SU-DHL-6 (cell line): ENCODE results near the gene GPR42.

Source experiments
- H2AFZ ChIP-seq: fragments of 200-600 bp; sonication (generic); 2 replicates; pipeline ENCODE4 v1.6.1; 2014; ENCODE audit warnings: low read depth, mild to moderate bottlenecking, moderate library complexity, mixed read lengths, antibody characterized with exemption, low read length; ENCODE audit not compliant: severe bottlenecking
- H3F3A ChIP-seq: fragments of 200-600 bp; shearing (Covaris generic); 2 replicates; pipeline ENCODE4 v1.6.0; 2016; ENCODE audit warnings: antibody characterized with exemption, mild to moderate bottlenecking; ENCODE audit not compliant: insufficient read depth
- H3K27ac ChIP-seq: fragments of 200-600 bp; sonication (generic); 2 replicates; pipeline ENCODE4 v1.5.1; 2016; ENCODE audit warnings: low read depth, mild to moderate bottlenecking, low read length, moderate library complexity, mixed read lengths
- H3K27me3 ChIP-seq: fragments of 200-600 bp; sonication (generic), shearing (Covaris generic); 2 replicates; pipeline ENCODE4 v1.6.0; 2014; ENCODE audit warnings: mild to moderate bottlenecking, low read length
- H3K36me3 ChIP-seq: fragments of 200-600 bp; sonication (generic); 2 replicates; pipeline ENCODE4 v1.6.1; 2014; ENCODE audit warnings: mild to moderate bottlenecking, low read length, mixed read lengths
- H3K4me2 ChIP-seq: fragments of 300-600, 200-600 bp; shearing (Covaris generic), sonication (generic); 2 replicates; pipeline ENCODE4 v1.6.0; 2014; ENCODE audit warnings: low read length, low read depth, mild to moderate bottlenecking; ENCODE audit not compliant: poor library complexity, severe bottlenecking
- H3K4me3 ChIP-seq: fragments of 200-600 bp; sonication (generic); 2 replicates; pipeline ENCODE4 v1.5.1; 2014; ENCODE audit warnings: antibody characterized with exemption, low read length, mild to moderate bottlenecking, mixed read lengths; ENCODE audit not compliant: insufficient read depth, poor library complexity, severe bottlenecking
- H3K79me2 ChIP-seq: fragments of 200-600 bp; sonication (generic); 2 replicates; pipeline ENCODE4 v1.6.1; 2014; ENCODE audit warnings: mild to moderate bottlenecking, low read length, moderate library complexity; ENCODE audit not compliant: insufficient read depth
- H3K9ac ChIP-seq: fragments of 200-600 bp; sonication (generic); 2 replicates; pipeline ENCODE4 v1.7.0; 2014; ENCODE audit warnings: mild to moderate bottlenecking, low read length
- H3K9me2 ChIP-seq: fragments of 200-600 bp; sonication (generic); replicated peaks from 2 replicates; pipeline ENCODE4 v1.6.1; 2014; ENCODE audit warnings: low read length; ENCODE audit not compliant: insufficient read depth
- H3K9me3 ChIP-seq: fragments of 200-600 bp; sonication (generic); 2 replicates; pipeline ENCODE4 v1.6.1; 2014; ENCODE audit warnings: low read length, mixed read lengths; ENCODE audit not compliant: insufficient read depth
- H4K20me1 ChIP-seq: fragments of 200-600 bp; sonication (generic); 2 replicates; pipeline ENCODE4 v1.6.1; 2014; ENCODE audit warnings: low read depth, mild to moderate bottlenecking, antibody characterized with exemption, low read length, moderate library complexity, mixed read lengths
- EZH2phosphoT487 ChIP-seq: fragments of 200-600 bp; sonication (generic), shearing (Covaris generic); conservative IDR thresholded peaks from 2 replicates; pipeline ENCODE4 v1.6.1; 2018; ENCODE audit warnings: mild to moderate bottlenecking, antibody characterized with exemption, low read length, moderate library complexity, mixed read lengths
- TF ChIP-seq, protein P1 (sequence below): fragments of 200-600 bp; sonication (generic); IDR thresholded peaks from one replicate; pipeline ENCODE4 v1.5.1; 2017; ENCODE audit warnings: antibody characterized with exemption, mild to moderate bottlenecking, low read length, moderate library complexity; ENCODE audit not compliant: insufficient read depth, poor library complexity, severe bottlenecking

The GPR42 gene

DNA sequence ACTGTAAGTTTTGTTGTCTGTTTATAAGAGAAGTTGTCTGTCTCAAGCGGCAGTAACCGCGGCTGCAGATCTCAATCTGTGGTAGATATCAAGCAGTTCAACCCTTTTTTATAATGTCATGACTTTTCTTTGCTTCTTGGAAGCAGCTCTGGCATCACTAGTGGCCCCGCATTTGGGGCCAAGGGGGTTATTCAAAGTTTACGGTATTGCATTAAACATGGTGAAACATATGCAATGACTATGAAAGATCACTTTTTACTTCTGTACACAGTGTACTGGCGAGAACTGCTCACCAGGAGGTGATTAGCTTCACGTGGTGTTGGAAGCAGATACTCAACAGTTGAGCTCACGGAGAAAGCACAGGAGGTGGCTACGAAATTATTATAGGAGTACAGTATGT, 17.2 kb upstream of the GPR42 start:
- H3K79me2 ChIP-seq, result no peaks in the 10 kb centered on the region
- H3K27me3 ChIP-seq, result no peaks in the 10 kb centered on the region
- H3K4me3 ChIP-seq, result no peak overlapping the region
- no peak overlapping the region for H3K9ac ChIP-seq
- H4K20me1 ChIP-seq, result no peaks in the 10 kb centered on the region
- H3K4me2 ChIP-seq, result no peak overlapping the region
- H2AFZ ChIP-seq, result no peak overlapping the region
- no peaks in the 10 kb centered on the region for H3K9me2 ChIP-seq
- H3K36me3 ChIP-seq, result no peaks in the 10 kb centered on the region
- TF ChIP-seq EZH2phosphoT487, result no peak
- TF ChIP-seq, protein P1, sequence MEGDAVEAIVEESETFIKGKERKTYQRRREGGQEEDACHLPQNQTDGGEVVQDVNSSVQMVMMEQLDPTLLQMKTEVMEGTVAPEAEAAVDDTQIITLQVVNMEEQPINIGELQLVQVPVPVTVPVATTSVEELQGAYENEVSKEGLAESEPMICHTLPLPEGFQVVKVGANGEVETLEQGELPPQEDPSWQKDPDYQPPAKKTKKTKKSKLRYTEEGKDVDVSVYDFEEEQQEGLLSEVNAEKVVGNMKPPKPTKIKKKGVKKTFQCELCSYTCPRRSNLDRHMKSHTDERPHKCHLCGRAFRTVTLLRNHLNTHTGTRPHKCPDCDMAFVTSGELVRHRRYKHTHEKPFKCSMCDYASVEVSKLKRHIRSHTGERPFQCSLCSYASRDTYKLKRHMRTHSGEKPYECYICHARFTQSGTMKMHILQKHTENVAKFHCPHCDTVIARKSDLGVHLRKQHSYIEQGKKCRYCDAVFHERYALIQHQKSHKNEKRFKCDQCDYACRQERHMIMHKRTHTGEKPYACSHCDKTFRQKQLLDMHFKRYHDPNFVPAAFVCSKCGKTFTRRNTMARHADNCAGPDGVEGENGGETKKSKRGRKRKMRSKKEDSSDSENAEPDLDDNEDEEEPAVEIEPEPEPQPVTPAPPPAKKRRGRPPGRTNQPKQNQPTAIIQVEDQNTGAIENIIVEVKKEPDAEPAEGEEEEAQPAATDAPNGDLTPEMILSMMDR, result no peak
- H3K9me3 ChIP-seq, result no peaks in the 10 kb centered on the region
- peaks cover 10% of the 10 kb centered on the region for H3F3A ChIP-seq
- no peak overlapping the region for H3K27ac ChIP-seq

DNA sequence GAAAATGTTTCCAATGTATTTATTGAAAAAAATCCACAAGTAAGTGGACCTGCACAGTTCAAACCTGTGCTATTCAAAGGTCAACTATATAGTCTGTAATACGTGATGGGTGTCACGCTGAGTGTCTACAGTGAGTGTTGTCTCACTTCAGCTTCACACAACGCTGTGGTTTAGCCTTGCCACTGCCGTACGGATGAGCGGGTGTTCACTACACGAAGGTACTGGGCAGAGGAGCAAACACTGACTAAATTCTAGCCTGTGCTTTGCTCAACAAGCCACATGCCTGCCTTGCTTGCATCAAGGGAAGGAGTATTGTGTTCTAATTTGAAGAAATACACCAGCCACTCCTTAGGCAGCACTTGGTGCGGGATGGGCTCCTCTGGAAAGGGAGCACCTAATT, 16.0 kb upstream of the GPR42 start:
- no peak overlapping the region for H3K4me3 ChIP-seq
- no peaks in the 10 kb centered on the region for H3K79me2 ChIP-seq
- TF ChIP-seq EZH2phosphoT487, result no peak
- TF ChIP-seq, protein P1, result no peak
- H3K9me2 ChIP-seq, result no peaks in the 10 kb centered on the region
- H3F3A ChIP-seq, result no peaks in the 10 kb centered on the region
- H3K27ac ChIP-seq, result no peak overlapping the region
- H3K9ac ChIP-seq, result no peak overlapping the region
- no peak overlapping the region for H2AFZ ChIP-seq
- no peak overlapping the region for H3K4me2 ChIP-seq
- H3K9me3 ChIP-seq, result no peaks in the 10 kb centered on the region
- no peaks in the 10 kb centered on the region for H3K36me3 ChIP-seq
- no peaks in the 10 kb centered on the region for H4K20me1 ChIP-seq
- no peaks in the 10 kb centered on the region for H3K27me3 ChIP-seq

DNA sequence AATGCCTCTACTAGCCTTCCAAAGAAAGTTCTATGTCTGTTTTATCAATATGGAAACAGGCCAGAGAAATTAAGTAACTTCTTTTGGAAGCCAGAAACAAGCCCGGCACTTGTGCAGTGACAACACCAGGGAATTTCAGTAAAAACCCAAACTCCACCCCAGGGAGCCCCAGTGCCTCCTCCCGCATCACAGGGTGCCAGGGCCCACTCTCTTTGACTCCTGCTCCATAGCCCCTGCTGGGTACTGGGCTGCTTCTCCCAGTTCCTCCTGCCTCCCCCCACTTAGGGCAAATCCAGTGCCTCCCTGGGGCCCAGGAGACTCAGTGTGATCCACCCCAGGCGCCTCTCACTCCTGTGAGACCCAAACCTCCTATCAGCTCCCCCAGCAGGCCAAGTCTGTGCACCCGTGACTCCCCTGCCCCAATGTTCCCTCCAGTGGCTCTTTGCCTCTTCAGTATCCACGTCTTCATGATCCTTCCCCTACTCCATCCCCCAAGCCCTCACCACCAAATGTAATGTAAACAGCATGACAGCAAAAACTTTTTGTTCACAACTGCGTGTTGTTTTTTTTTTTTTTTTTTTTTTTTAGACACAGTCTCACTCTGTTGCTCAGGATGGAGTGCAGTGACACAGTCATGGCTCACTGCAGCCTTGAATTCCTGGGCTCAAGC, 14.9 kb upstream of the GPR42 start:
- no peaks in the 10 kb centered on the region for H3K9me2 ChIP-seq
- no peak overlapping the region for H3K27ac ChIP-seq
- no peaks in the 10 kb centered on the region for H3F3A ChIP-seq
- H3K79me2 ChIP-seq, result no peaks in the 10 kb centered on the region
- no peak overlapping the region for H3K4me2 ChIP-seq
- no peak overlapping the region for H3K9ac ChIP-seq
- H2AFZ ChIP-seq, result no peak overlapping the region
- H3K27me3 ChIP-seq, result no peaks in the 10 kb centered on the region
- no peaks in the 10 kb centered on the region for H3K36me3 ChIP-seq
- no peak overlapping the region for H3K4me3 ChIP-seq
- TF ChIP-seq, protein P1, result no peak
- no peak for TF ChIP-seq EZH2phosphoT487
- no peaks in the 10 kb centered on the region for H4K20me1 ChIP-seq
- H3K9me3 ChIP-seq, result no peaks in the 10 kb centered on the region
